Trophoblast cell (in vitro differentiated cells and primary cell): Measurements from ENCODE around the gene MIA.

ENCODE experiments used
- DNase-seq, 2 donors: peaks; one replicate each; pipeline ENCODE4 v3.0.0-alpha.2; 2016
- H2AFZ ChIP-seq: 2 replicates; pipeline ENCODE4 v1.6.1; 2013; ENCODE audit warnings: low read length, moderate library complexity, mild to moderate bottlenecking; ENCODE audit not compliant: insufficient read depth, poor library complexity
- H2AK5ac ChIP-seq: 2 replicates; pipeline ENCODE4 v1.6.1; 2013; ENCODE audit warnings: mild to moderate bottlenecking, low read length
- H2BK120ac ChIP-seq: 2 replicates; pipeline ENCODE4 v1.6.1; 2013; ENCODE audit warnings: low read length, mild to moderate bottlenecking, moderate library complexity; ENCODE audit not compliant: insufficient read depth, poor library complexity
- H2BK12ac ChIP-seq: 2 replicates; pipeline ENCODE4 v1.6.1; 2013; ENCODE audit warnings: mild to moderate bottlenecking, low read length, moderate library complexity
- H2BK5ac ChIP-seq: 2 replicates; pipeline ENCODE4 v1.6.1; 2013; ENCODE audit warnings: low read length, low read depth, moderate library complexity, mild to moderate bottlenecking; ENCODE audit not compliant: poor library complexity
- H3K14ac ChIP-seq: 2 replicates; pipeline ENCODE4 v1.6.1; 2013; ENCODE audit warnings: mild to moderate bottlenecking, low read length
- H3K18ac ChIP-seq: 2 replicates; pipeline ENCODE4 v1.6.1; 2013; ENCODE audit warnings: mild to moderate bottlenecking, low read length
- H3K23ac ChIP-seq: 2 replicates; pipeline ENCODE4 v1.6.1; 2013; ENCODE audit warnings: low read length
- H3K27ac ChIP-seq: 2 replicates; pipeline ENCODE4 v1.5.1; 2013; ENCODE audit warnings: low read depth, mild to moderate bottlenecking, inconsistent platforms, low read length, moderate library complexity
- H3K27me3 ChIP-seq: 2 replicates; pipeline ENCODE4 v1.6.1; 2013; ENCODE audit warnings: inconsistent platforms, mild to moderate bottlenecking, low read length, moderate library complexity; ENCODE audit not compliant: insufficient read depth
- H3K36me3 ChIP-seq, 2 experiments: 1 replicate in 1 of 2; 2 replicates in 1 of 2; pipeline ENCODE4 v1.6.1; 2013; ENCODE audit warnings: low read length in 2 of 2, mild to moderate bottlenecking in 2 of 2, moderate library complexity in 1 of 2; ENCODE audit not compliant: insufficient read depth in 2 of 2, control insufficient read depth in 1 of 2
- H3K4ac ChIP-seq: 2 replicates; pipeline ENCODE4 v1.6.1; 2013; ENCODE audit warnings: low read depth, mild to moderate bottlenecking, low read length, moderate library complexity
- H3K4me1 ChIP-seq, 2 experiments: 1 replicate in 1 of 2; 2 replicates in 1 of 2; pipeline ENCODE4 v1.6.1; 2013; ENCODE audit warnings: low read length in 2 of 2, mild to moderate bottlenecking in 2 of 2, moderate library complexity in 1 of 2; ENCODE audit not compliant: insufficient read depth in 2 of 2, control insufficient read depth in 1 of 2
- H3K4me2 ChIP-seq: 2 replicates; pipeline ENCODE4 v1.6.1; 2013; ENCODE audit warnings: inconsistent platforms, mild to moderate bottlenecking, low read length, moderate library complexity
- H3K4me3 ChIP-seq: 2 replicates; pipeline ENCODE4 v1.5.1; 2013; ENCODE audit warnings: mild to moderate bottlenecking, low read depth, low read length, inconsistent platforms
- H3K79me1 ChIP-seq: one replicate; pipeline ENCODE4 v1.6.1; 2013; ENCODE audit warnings: low read length
- H3K79me2 ChIP-seq: 2 replicates; pipeline ENCODE4 v1.6.1; 2013; ENCODE audit warnings: low read length, mild to moderate bottlenecking; ENCODE audit not compliant: control insufficient read depth, insufficient read depth, poor library complexity
- H3K9ac ChIP-seq: 2 replicates; pipeline ENCODE4 v1.6.1; 2013; ENCODE audit warnings: mild to moderate bottlenecking, low read length
- H3K9me3 ChIP-seq: 2 replicates; pipeline ENCODE4 v1.6.1; 2013; ENCODE audit warnings: low read depth, mild to moderate bottlenecking, control low read depth, inconsistent platforms, low read length; ENCODE audit not compliant: insufficient read depth
- H4K12ac ChIP-seq: 2 replicates; pipeline ENCODE4 v1.6.1; 2013; ENCODE audit warnings: low read depth, mild to moderate bottlenecking, low read length, moderate library complexity
- H4K8ac ChIP-seq: 2 replicates; pipeline ENCODE4 v1.6.1; 2013; ENCODE audit warnings: low read depth, mild to moderate bottlenecking, low read length, moderate library complexity
- H4K91ac ChIP-seq: one replicate; pipeline ENCODE4 v1.6.1; 2013; ENCODE audit warnings: low read depth, mild to moderate bottlenecking, low read length, moderate library complexity
- WGBS: extraction: QIAGEN DNeasy Blood & Tissue Kit; methylation state at CpG from one replicate; pipeline ENCODE4 v1.1.7; 2013; ENCODE audit warnings: missing lambda C conversion rate; ENCODE audit not compliant: insufficient read length, insufficient coverage; ENCODE audit errors: extremely low coverage; 5-methylcytosine and 5-hydroxymethylcytosine counted together

MIA gene

DNA sequence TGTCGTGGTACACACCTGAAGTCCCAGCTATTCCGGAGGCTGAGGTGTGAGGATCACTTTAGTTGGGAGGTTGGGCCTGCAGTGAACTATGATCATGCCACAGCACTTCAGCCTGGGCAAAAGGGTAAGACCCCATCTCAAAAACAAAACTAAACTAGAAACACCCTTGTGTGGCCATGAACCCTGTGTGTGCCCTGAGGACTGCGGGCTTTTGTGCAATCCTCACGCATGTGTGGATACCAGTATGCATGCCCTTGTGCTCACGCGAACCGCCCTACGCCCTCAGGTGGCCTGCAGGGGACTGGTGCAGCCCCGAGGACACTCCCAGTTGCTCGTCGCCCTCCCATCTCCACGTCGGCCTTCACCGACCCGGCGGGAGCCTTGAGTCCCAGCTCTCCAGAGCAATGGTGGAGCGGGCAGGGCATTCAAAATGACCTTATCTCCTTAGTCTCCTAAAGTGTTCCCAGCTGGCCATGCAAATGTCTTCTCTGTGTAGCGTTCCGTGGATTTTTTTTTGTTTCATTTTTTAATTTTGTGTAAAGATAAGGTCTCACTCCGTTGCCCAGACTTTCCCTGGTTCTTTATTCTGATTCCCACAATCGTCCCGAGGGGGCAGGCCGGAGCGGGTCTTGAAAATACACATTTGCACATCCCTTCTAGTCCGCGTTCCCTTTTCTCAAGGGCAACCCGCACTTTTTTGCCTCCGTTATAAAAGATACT is 22.8 kb downstream of the MIA start:
- peaks cover 32% of the 10 kb centered on the region for H3K79me2 ChIP-seq
- no CpG with 5 or more reads among the region's 28 CpGs for WGBS

DNA sequence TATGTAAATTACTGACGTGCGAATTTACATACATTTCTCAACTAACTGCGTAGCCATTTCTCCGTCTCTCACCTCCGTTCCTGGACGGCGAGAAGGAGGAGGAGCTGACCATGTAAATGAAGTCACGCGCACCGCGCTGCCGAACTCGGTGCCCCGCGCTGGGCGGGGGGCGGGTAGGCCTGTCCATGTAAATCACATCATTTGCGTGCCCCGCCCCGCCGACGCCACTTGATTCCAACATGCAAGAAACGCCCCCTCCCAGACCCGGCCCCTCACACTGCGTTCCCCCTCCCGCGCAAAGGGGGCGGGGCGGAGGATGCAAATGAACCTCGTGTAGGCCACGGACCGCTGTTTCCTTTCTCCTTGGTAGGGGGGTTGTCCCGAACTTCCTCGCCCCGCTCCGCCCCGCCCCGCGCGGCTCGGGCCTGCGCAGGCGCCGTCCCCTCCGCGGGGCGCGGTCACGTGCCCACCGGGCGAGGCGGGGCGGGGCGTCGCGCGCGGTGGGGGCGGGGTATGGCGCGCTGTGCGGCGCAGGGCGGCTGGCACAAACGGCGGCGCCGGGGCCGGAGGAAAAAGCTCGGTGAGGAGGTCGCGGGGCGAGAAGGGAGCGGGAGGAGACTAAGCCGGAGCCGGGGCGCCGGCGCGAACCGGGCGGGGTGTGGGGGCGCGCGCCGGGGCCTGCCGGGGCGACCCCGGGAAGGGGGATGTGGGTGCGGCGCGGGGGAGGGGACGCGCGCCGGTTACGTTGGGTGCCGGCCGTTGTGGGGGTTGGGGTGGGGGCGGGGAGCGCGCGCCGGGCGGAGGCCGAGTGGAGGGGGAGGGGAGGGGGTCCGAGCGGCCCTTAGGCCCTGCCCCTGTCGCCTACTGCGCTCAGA is 23.6 kb downstream of the MIA start, which contains the start of gene EGLN2:
EGLN2 (plus strand) TSS at position 509 of the 875 bp plus-strand sequence. CDS start 1,382 bp downstream, outside the sequence.
- peak within 1 kb of the TSS; percentile 60 for H2AK5ac ChIP-seq
- H3K4me1 ChIP-seq: peaks cover 31 to 40% of the 10 kb centered on the region in 2 experiments
- peak within 1 kb of the TSS; percentile 31 for H2AFZ ChIP-seq
- no peak within 1 kb of the TSS for H3K23ac ChIP-seq
- peak within 1 kb of the TSS; percentile 78 for H3K18ac ChIP-seq
- WGBS: no CpG with 5 or more reads among the region's 110 CpGs
- H2BK12ac ChIP-seq: peak within 1 kb of the TSS; percentile 2
- peak within 1 kb of the TSS; percentile 87 for H2BK120ac ChIP-seq
- peaks cover 10% of the 10 kb centered on the region for H3K79me1 ChIP-seq
- DNase-seq: peak; percentile 100
- H3K14ac ChIP-seq: peak within 1 kb of the TSS; percentile 96
- H3K27ac ChIP-seq: peak within 1 kb of the TSS; percentile 81
- H4K91ac ChIP-seq: peak within 1 kb of the TSS; percentile 90
- H4K12ac ChIP-seq: peak within 1 kb of the TSS; percentile 68
- peaks cover 33 to 34% of the 10 kb centered on the region in 2 experiments for H3K36me3 ChIP-seq
- no peaks in the 10 kb centered on the region for H3K27me3 ChIP-seq
- H3K4ac ChIP-seq: peak within 1 kb of the TSS; percentile 82
- H3K9ac ChIP-seq: peak within 1 kb of the TSS; percentile 85
- H3K4me3 ChIP-seq: peak within 1 kb of the TSS; percentile 89
- H3K4me2 ChIP-seq: peak within 1 kb of the TSS; percentile 83
- H3K9me3 ChIP-seq: peaks cover 2% of the 10 kb centered on the region
- H4K8ac ChIP-seq: peak within 1 kb of the TSS; percentile 81
- H3K79me2 ChIP-seq: peaks cover 39% of the 10 kb centered on the region
- H2BK5ac ChIP-seq: peak within 1 kb of the TSS; percentile 83

More for the DNA sequence above, 22.8 kb downstream of the MIA start:
- H2BK5ac ChIP-seq: no peak overlapping the region
- peaks cover 25 to 27% of the 10 kb centered on the region in 2 experiments for H3K36me3 ChIP-seq
- peak overlapping the region; percentile 25 for H4K8ac ChIP-seq
- peak overlapping the region; percentile 81 for H3K4me2 ChIP-seq
- H4K12ac ChIP-seq: no peak overlapping the region
- H3K9me3 ChIP-seq: peaks cover 2% of the 10 kb centered on the region
- no peak overlapping the region for H3K4ac ChIP-seq
- no peak overlapping the region for H2AK5ac ChIP-seq
- H2AFZ ChIP-seq: no peak overlapping the region
- H3K4me1 ChIP-seq: peaks cover 24 to 34% of the 10 kb centered on the region in 2 experiments
- H3K23ac ChIP-seq: no peak overlapping the region
- peak overlapping the region; percentile 63 for H3K27ac ChIP-seq
- peak overlapping the region; percentile 64 for H3K4me3 ChIP-seq
- no peak overlapping the region for H3K18ac ChIP-seq
- DNase-seq: peak; percentile 97 to 98
- H2BK12ac ChIP-seq: no peak overlapping the region
- H4K91ac ChIP-seq: no peak overlapping the region
- H2BK120ac ChIP-seq: no peak overlapping the region
- no peak overlapping the region for H3K9ac ChIP-seq
- H3K14ac ChIP-seq: no peak overlapping the region
- no peaks in the 10 kb centered on the region for H3K27me3 ChIP-seq
- peaks cover 10% of the 10 kb centered on the region for H3K79me1 ChIP-seq

DNA sequence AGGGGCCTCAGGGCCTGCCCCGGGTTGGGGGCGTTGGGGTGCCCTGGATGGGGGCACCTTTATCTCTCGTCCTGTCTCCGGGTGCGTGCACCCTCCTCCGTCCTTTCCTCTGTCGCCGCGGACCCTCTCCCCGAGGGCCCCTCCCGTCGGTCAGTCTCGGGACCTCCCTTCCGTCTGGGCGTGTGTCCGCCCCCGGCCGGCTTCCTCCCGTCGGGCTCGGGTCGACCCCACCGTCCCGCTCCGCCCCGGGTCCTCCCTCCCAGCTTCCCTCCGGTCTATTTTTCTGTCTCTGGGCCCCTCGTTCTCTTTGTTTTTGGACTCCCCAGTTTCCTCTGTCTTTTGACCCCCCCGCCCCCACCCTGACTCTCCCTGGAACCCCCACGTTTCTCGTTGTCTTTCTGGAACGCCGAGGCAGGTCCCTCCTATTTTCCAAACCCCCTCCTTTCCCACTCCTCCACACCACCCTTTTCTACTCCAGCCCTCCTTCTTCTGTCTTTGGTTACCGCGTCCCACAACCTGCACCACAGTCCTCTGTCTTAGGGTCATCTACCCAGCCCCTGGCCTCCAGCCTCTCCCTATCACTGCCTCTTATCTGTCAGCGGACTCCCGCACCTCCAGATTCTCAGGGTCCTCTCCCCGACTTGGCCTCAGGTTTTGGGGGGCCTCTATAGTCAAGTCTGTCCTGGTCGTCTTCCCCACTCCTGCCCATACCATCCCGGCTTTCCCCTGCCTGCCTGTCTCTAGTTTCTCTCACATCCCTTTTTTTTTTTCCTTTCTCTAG is 24.4 kb downstream of the MIA start:
- Histone ChIP-seq H4K12ac (peak overlapping the region; percentile 68), H3K9me3 (peaks cover 2% of the 10 kb centered on the region), H3K4me3 (peak overlapping the region; percentile 89), H3K27me3 (no peaks in the 10 kb centered on the region), H2BK120ac (peak overlapping the region; percentile 87), H2BK5ac (peak overlapping the region; percentile 83), H3K4ac (peak overlapping the region; percentile 82), H3K79me1 (peaks cover 10% of the 10 kb centered on the region), H2AK5ac (peak overlapping the region; percentile 60), H4K91ac (peak overlapping the region; percentile 90), H3K4me1 (peaks cover 31 to 40% of the 10 kb centered on the region in 2 experiments), H3K79me2 (peaks cover 43% of the 10 kb centered on the region), H3K9ac (peak overlapping the region; percentile 85), H3K36me3 (peaks cover 40 to 43% of the 10 kb centered on the region in 2 experiments), H3K18ac (peak overlapping the region; percentile 78), H3K4me2 (peak overlapping the region; percentile 83), H3K23ac (no peak overlapping the region), H3K14ac (peak overlapping the region; percentile 96), H2AFZ (peak overlapping the region; percentile 31), H2BK12ac (peak overlapping the region; percentile 2), H3K27ac (peak overlapping the region; percentile 81), H4K8ac (peak overlapping the region; percentile 81)
- no CpG with 5 or more reads among the region's 40 CpGs for WGBS
- no peak for DNase-seq
